ENCODE measurements around the gene ARCN1. TPM values are rescaled to one million over a fixed set of nuclear protein-coding genes. Genes with fewer than 3 reads are reported as not detected.
"Not testable (repeated sequence)": the region's sequence is repeated elsewhere in the genome, so short reads cannot be mapped to it uniquely, and the experiment has no call there.

ARCN1 gene
- total RNA-seq, 2 experiments from 2014 or later, result 51.0 to 98.9 TPM

DNA sequence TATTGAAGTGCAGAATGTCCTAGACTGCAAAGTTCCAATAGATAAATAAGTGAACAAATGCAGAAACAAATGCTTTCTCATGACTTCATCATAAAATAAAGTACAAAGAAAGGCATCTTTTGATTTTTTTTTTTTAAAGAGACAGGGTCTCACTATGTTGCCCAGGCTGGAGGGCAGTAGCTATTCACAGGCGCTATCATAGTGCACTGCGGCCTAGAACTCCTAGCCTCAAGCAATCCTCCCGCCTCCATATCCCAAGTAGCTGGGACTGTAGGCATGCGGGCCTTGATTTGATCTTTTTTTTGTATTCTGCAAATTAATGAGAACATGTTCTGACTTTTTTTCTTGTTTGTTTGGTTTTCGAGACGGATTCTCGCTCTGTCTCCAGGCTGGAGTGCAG lies 2.4 kb downstream of the ARCN1 start:
- H3K4me3 ChIP-seq (ENCODE audit: low read depth, low read length, poor library complexity, severe bottlenecking), result peak overlapping the region; percentile 94
- intact Hi-C loops (cut with micrococcal nuclease; ENCODE audit: unreplicated experiment), result loop anchor here (5.0 kb wide), 1 partner anchor 137 kb away; the partner anchor contains the start of gene KMT2A
- H3K9me2 ChIP-seq (ENCODE audit: insufficient read depth, low read length), result no peaks in the 10 kb centered on the region
- DNase-seq (ENCODE audit: low spot score), result no peak
- peaks cover 29% of the 10 kb centered on the region; the same call in 1 of the 2 replicates for H4K20me1 ChIP-seq (ENCODE audit: insufficient read depth, low read length)
- H3K4me1 ChIP-seq (ENCODE audit: insufficient read depth, low read length, poor library complexity, severe bottlenecking), result peaks cover 33% of the 10 kb centered on the region
- no peaks in the 10 kb centered on the region for H3K9me3 ChIP-seq (ENCODE audit: low read length)
- POLR2A ChIA-PET, result interaction anchor here (0.6 to 1.1 kb wide), 2 partner anchors 18 to 138 kb away, joined by 3 read pairs; partner anchors contain the start of gene KMT2A
- no TSS peak for BruUV-seq (replicated peaks)
- peak overlapping the region; percentile 86 for H3K4me2 ChIP-seq (ENCODE audit: low read length)
- TF ChIP-seq, protein P1, sequence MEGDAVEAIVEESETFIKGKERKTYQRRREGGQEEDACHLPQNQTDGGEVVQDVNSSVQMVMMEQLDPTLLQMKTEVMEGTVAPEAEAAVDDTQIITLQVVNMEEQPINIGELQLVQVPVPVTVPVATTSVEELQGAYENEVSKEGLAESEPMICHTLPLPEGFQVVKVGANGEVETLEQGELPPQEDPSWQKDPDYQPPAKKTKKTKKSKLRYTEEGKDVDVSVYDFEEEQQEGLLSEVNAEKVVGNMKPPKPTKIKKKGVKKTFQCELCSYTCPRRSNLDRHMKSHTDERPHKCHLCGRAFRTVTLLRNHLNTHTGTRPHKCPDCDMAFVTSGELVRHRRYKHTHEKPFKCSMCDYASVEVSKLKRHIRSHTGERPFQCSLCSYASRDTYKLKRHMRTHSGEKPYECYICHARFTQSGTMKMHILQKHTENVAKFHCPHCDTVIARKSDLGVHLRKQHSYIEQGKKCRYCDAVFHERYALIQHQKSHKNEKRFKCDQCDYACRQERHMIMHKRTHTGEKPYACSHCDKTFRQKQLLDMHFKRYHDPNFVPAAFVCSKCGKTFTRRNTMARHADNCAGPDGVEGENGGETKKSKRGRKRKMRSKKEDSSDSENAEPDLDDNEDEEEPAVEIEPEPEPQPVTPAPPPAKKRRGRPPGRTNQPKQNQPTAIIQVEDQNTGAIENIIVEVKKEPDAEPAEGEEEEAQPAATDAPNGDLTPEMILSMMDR (conservative IDR thresholded peaks at IDR 0.05; ENCODE audit: low read length), result no peak
- TF ChIP-seq EZH2phosphoT487 (IDR thresholded peaks at IDR 0.05; ENCODE audit: borderline replicate concordance, low read depth, low read length), result no peak
- H3K79me2 ChIP-seq (ENCODE audit: insufficient read depth, low read depth, low read length), result peaks cover 80% of the 10 kb centered on the region
- no peak overlapping the region for H3K27ac ChIP-seq (ENCODE audit: low read depth, low read length, poor library complexity, severe bottlenecking)
- CTCF ChIA-PET (ENCODE audit: unreplicated experiment), result no interaction called here
- H2AFZ ChIP-seq (ENCODE audit: low read length), result no peak overlapping the region
- peaks cover 16% of the 10 kb centered on the region for H3K36me3 ChIP-seq (ENCODE audit: insufficient read depth, low read length)

DNA sequence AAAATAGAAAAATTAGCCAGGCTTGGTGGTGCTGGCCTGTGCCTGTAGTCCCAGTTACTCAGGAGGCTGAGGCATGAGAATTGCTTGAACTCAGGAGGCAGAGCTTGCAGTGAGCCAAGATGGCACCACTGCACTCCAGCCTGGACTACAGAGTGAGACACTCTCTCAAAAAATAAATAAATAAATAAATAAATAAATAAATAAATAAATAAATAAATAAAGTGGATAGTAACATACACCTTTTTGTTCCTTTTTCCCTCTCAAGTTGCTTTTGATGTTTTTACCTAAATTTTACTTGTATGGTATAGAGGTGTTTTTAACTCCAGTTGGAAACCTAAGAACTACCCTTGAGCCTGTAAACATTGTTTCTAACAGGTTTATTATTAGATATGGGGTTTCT lies 5.8 kb downstream of the ARCN1 start:
- Histone ChIP-seq H3K4me1 (ENCODE audit: insufficient read depth, low read length, poor library complexity, severe bottlenecking) (peaks cover 26% of the 10 kb centered on the region), H4K20me1 (ENCODE audit: insufficient read depth, low read length) (peaks cover 28% of the 10 kb centered on the region; the same call in 1 of the 2 replicates), H3K36me3 (ENCODE audit: insufficient read depth, low read length) (peaks cover 36% of the 10 kb centered on the region), H3K79me2 (ENCODE audit: insufficient read depth, low read depth, low read length) (peaks cover 81% of the 10 kb centered on the region)
- H3K9me3 ChIP-seq (ENCODE audit: low read length); H3K4me2 ChIP-seq (ENCODE audit: low read length); H3K4me3 ChIP-seq (ENCODE audit: low read depth, low read length, poor library complexity, severe bottlenecking); BruUV-seq (replicated peaks); intact Hi-C loops (cut with micrococcal nuclease; ENCODE audit: unreplicated experiment); DNase-seq (ENCODE audit: low spot score); H3K9me2 ChIP-seq (ENCODE audit: insufficient read depth, low read length); H3K27ac ChIP-seq (ENCODE audit: low read depth, low read length, poor library complexity, severe bottlenecking); H2AFZ ChIP-seq (ENCODE audit: low read length); POLR2A ChIA-PET; CTCF ChIA-PET (ENCODE audit: unreplicated experiment): not testable (repeated sequence)

DNA sequence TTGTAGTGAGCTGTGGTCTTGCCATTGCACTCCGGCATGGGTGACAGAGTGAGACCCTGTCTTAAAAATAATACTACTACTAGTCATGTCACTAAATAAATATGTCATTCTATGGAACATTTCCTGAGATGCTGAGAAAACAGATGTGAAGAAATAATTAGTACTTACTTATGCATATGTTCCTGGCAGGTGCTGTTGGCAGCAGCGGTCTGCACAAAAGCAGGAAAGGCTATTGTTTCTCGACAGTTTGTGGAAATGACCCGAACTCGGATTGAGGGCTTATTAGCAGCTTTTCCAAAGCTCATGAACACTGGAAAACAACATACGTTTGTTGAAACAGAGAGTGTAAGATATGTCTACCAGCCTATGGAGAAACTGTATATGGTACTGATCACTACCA lies 8.8 kb downstream of the ARCN1 start:
- Histone ChIP-seq H3K36me3 (ENCODE audit: insufficient read depth, low read length) (peaks cover 62% of the 10 kb centered on the region), H2AFZ (ENCODE audit: low read length) (no peak overlapping the region), H3K27ac (ENCODE audit: low read depth, low read length, poor library complexity, severe bottlenecking) (no peak overlapping the region), H3K9me3 (ENCODE audit: low read length) (no peaks in the 10 kb centered on the region), H3K4me1 (ENCODE audit: insufficient read depth, low read length, poor library complexity, severe bottlenecking) (no peaks in the 10 kb centered on the region), H3K4me2 (ENCODE audit: low read length) (no peak overlapping the region), H3K79me2 (ENCODE audit: insufficient read depth, low read depth, low read length) (peaks cover 50% of the 10 kb centered on the region), H3K9me2 (ENCODE audit: insufficient read depth, low read length) (no peaks in the 10 kb centered on the region), H4K20me1 (ENCODE audit: insufficient read depth, low read length) (0 out of 2 replicates have a peak, but pooled peaks cover 5% of the 10 kb centered on the region), H3K4me3 (ENCODE audit: low read depth, low read length, poor library complexity, severe bottlenecking) (no peak overlapping the region)
- intact Hi-C loops (cut with micrococcal nuclease; ENCODE audit: unreplicated experiment), result no loop called here
- DNase-seq (ENCODE audit: low spot score), result no peak
- no TSS peak for BruUV-seq (replicated peaks)
- CTCF ChIA-PET (ENCODE audit: unreplicated experiment), result no interaction called here
- POLR2A ChIA-PET, result no interaction called here
- TF ChIP-seq, protein P1 (conservative IDR thresholded peaks at IDR 0.05; ENCODE audit: low read length), result no peak
- no peak for TF ChIP-seq EZH2phosphoT487 (IDR thresholded peaks at IDR 0.05; ENCODE audit: borderline replicate concordance, low read depth, low read length)

Data from OCI-LY7 (cell line).